HG03354 (cell line): ENCODE measurements around the gene OPCML.

Source experiments
- ATAC-seq: cut with Tn5 transposase; IDR thresholded peaks from one replicate; pipeline ENCODE4 v1.9.1; 2021; ENCODE audit warnings: mild to moderate bottlenecking; ENCODE audit not compliant: unreplicated experiment, poor library complexity, severe bottlenecking

Gene OPCML

GRCh38 chr11:132901638-132902471 lies 630.4 kb downstream of the OPCML start:
- ATAC-seq, result no peak

GRCh38 chr11:132898676-132899075 lies 633.6 kb downstream of the OPCML start:
- ATAC-seq, result no peak

- ATAC-seq, result no peak
Measured at GRCh38 chr11:132898021-132898420, 634.3 kb downstream of the OPCML start.

- no peak for ATAC-seq
Measured at GRCh38 chr11:132895340-132895739, 637.0 kb downstream of the OPCML start.

- ATAC-seq, result no peak
Measured at GRCh38 chr11:132894606-132895005, 637.7 kb downstream of the OPCML start.

- no peak for ATAC-seq
Measured at GRCh38 chr11:132892876-132893275, 639.4 kb downstream of the OPCML start.

GRCh38 chr11:132888226-132888625 lies 644.1 kb downstream of the OPCML start:
- no peak for ATAC-seq

GRCh38 chr11:132886335-132886734 lies 646.0 kb downstream of the OPCML start:
- no peak for ATAC-seq

GRCh38 chr11:132883241-132883640 lies 649.1 kb downstream of the OPCML start:
- no peak for ATAC-seq

GRCh38 chr11:132881622-132882021 lies 650.7 kb downstream of the OPCML start:
- ATAC-seq, result no peak

GRCh38 chr11:132878111-132878510 lies 654.2 kb downstream of the OPCML start:
- no peak for ATAC-seq

GRCh38 chr11:132876705-132877104 lies 655.6 kb downstream of the OPCML start:
- ATAC-seq, result no peak

- ATAC-seq, result no peak
Measured at GRCh38 chr11:132876239-132876638, 656.1 kb downstream of the OPCML start.

- ATAC-seq, result no peak
Measured at GRCh38 chr11:132874638-132875037, 657.7 kb downstream of the OPCML start.

GRCh38 chr11:132873841-132874240 lies 658.5 kb downstream of the OPCML start:
- ATAC-seq, result no peak

GRCh38 chr11:132872211-132872610 lies 660.1 kb downstream of the OPCML start:
- no peak for ATAC-seq

- no peak for ATAC-seq
Measured at GRCh38 chr11:132866783-132867545, 665.3 kb downstream of the OPCML start.

GRCh38 chr11:132865623-132866022 lies 666.7 kb downstream of the OPCML start:
- no peak for ATAC-seq

GRCh38 chr11:132864811-132865576 lies 667.3 kb downstream of the OPCML start:
- ATAC-seq, result no peak

- ATAC-seq, result no peak
Measured at GRCh38 chr11:132862933-132863332, 669.4 kb downstream of the OPCML start.
